Measurements from ENCODE around the gene NCOA3.
"Not testable (repeated sequence)": the region's sequence is repeated elsewhere in the genome, so short reads cannot be mapped to it uniquely, and the experiment has no call there.

NCOA3 gene

DNA sequence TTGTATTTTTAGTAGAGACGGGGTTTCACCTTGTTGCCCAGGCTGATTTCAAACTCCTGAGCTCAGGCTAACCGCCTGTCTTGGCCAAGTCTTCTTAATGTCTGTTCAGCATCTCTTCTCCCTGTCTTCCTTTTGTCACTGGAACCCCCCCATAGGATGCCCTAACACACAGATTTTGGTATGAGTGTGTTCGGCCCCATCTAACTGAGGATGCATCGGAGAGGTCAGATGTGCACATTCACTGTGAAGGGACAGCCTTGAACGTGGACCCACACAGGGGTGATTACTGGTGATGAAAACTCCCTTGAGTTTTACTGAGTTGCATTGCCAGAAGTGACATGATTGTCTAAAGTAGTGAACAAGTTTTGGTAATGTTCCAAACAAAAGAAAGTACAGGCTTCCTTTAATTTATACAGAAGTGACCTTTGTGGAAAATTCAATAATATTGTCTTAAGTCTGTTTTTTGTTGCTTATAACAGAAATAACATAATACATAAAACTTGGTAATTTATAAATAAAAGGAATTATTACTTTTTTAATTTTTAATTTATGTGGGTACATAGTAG, 40.5 kb upstream of the NCOA3 start:
- no peaks in the 10 kb centered on the region for H3K9me3 ChIP-seq (ENCODE audit: control insufficient read depth, low read length)
- H3K36me3 ChIP-seq (ENCODE audit: control insufficient read depth, insufficient read depth, low read length) = no peaks in the 10 kb centered on the region
- no peak overlapping the region for H3K4me3 ChIP-seq (ENCODE audit: low read length)
- H3K9ac ChIP-seq (ENCODE audit: low read length) = no peak overlapping the region
- H3K27me3 ChIP-seq (ENCODE audit: control insufficient read depth, insufficient read depth, low read length) = no peaks in the 10 kb centered on the region
- peaks cover 22% of the 10 kb centered on the region for H3K4me1 ChIP-seq (ENCODE audit: control insufficient read depth, insufficient read depth, low read length)

GRCh38 chr20:47461906-47462305, 39.8 kb upstream of the NCOA3 start:
- not testable (repeated sequence) for H3K9ac ChIP-seq (ENCODE audit: low read length); H3K4me3 ChIP-seq (ENCODE audit: low read length); H3K27me3 ChIP-seq (ENCODE audit: control insufficient read depth, insufficient read depth, low read length); H3K9me3 ChIP-seq (ENCODE audit: control insufficient read depth, low read length); H3K36me3 ChIP-seq (ENCODE audit: control insufficient read depth, insufficient read depth, low read length)
- H3K4me1 ChIP-seq (ENCODE audit: control insufficient read depth, insufficient read depth, low read length) = peaks cover 21% of the 10 kb centered on the region

DNA sequence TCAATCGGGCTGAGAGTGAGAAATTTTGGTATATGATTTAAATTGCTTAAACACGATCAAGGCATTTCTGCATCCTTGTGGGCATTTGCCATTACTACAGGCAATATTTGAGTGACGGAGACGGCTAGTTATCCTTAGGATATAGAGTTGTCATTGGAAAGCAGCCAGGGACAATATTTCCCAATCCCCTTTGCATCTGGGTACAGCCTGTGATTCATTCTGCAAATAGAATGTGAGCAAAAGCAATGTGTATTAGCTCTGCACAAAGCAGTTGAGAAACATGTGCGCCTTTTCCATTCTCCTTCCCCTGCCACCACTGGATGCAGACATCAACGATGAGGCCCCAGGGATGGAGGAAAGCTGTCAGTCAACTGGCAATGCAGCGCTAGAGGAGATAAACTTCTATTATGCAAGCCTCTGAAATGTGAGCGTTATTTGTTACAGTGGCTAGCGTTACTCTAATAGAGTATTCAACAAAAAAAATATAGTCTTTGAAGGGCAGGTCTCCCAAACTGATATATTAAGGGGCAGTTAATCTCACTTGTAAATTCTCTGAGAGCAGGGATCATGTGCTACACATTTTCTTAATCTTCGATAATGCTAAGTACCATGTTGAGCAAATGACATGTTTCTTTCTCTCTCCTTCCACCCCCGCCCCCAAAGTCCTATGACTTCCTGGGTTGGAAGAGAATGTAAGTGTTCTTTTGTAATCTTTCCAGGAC, 37.1 kb upstream of the NCOA3 start:
- H3K9ac ChIP-seq (ENCODE audit: low read length) = no peak overlapping the region
- H3K4me3 ChIP-seq (ENCODE audit: low read length) = no peak overlapping the region
- H3K9me3 ChIP-seq (ENCODE audit: control insufficient read depth, low read length) = no peaks in the 10 kb centered on the region
- no peaks in the 10 kb centered on the region for H3K36me3 ChIP-seq (ENCODE audit: control insufficient read depth, insufficient read depth, low read length)
- peaks cover 18% of the 10 kb centered on the region for H3K4me1 ChIP-seq (ENCODE audit: control insufficient read depth, insufficient read depth, low read length)
- no peaks in the 10 kb centered on the region for H3K27me3 ChIP-seq (ENCODE audit: control insufficient read depth, insufficient read depth, low read length)

DNA sequence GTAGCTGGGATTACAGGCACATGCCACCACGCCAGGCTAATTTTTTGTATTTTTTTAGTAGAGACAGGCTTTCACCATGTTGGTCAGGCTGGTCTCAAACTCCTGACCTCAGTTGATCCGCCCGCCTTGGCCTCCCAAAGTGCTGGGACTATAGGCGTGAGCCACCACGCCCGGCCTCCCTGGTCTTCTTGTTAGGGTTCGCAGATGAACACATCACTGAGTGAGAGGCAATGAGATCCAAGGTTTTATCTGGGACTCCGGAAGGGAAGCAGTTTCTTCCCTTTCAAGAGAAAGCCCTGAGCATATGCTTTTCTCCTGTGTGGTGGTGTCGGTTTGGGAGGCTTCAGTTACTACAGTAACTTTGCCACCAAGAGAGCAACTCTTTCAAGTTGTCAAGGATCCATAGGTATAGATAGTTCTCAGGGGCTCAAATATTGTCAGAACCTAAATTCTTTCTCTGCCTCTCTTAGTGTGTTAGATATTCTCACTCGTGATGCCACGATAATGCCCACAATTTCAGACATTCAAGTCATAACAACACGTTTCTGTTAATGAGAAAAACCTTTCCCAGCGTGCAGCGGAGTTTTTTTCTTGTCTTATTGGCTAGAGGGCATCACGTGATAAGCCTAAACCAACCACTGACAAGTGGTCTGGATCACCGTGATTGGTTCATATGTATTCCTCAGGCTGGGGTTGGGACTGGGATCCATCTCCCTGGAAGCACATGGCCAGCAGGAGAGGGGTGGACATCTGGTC, 36.2 kb upstream of the NCOA3 start:
- Histone ChIP-seq H3K36me3 (ENCODE audit: control insufficient read depth, insufficient read depth, low read length) (no peaks in the 10 kb centered on the region), H3K4me1 (ENCODE audit: control insufficient read depth, insufficient read depth, low read length) (peaks cover 14% of the 10 kb centered on the region), H3K9ac (ENCODE audit: low read length) (no peak overlapping the region), H3K9me3 (ENCODE audit: control insufficient read depth, low read length) (no peaks in the 10 kb centered on the region), H3K4me3 (ENCODE audit: low read length) (no peak overlapping the region), H3K27me3 (ENCODE audit: control insufficient read depth, insufficient read depth, low read length) (no peaks in the 10 kb centered on the region)

GRCh38 chr20:47466213-47466612, 35.5 kb upstream of the NCOA3 start:
- Histone ChIP-seq H3K36me3 (ENCODE audit: control insufficient read depth, insufficient read depth, low read length) (no peaks in the 10 kb centered on the region), H3K27me3 (ENCODE audit: control insufficient read depth, insufficient read depth, low read length) (no peaks in the 10 kb centered on the region), H3K9me3 (ENCODE audit: control insufficient read depth, low read length) (no peaks in the 10 kb centered on the region), H3K4me1 (ENCODE audit: control insufficient read depth, insufficient read depth, low read length) (peaks cover 14% of the 10 kb centered on the region), H3K9ac (ENCODE audit: low read length) (no peak overlapping the region), H3K4me3 (ENCODE audit: low read length) (no peak overlapping the region)

- no peak overlapping the region for H3K4me3 ChIP-seq (ENCODE audit: low read length)
- H3K9me3 ChIP-seq (ENCODE audit: control insufficient read depth, low read length) = no peaks in the 10 kb centered on the region
- no peaks in the 10 kb centered on the region for H3K36me3 ChIP-seq (ENCODE audit: control insufficient read depth, insufficient read depth, low read length)
- H3K9ac ChIP-seq (ENCODE audit: low read length) = no peak overlapping the region
- no peaks in the 10 kb centered on the region for H3K27me3 ChIP-seq (ENCODE audit: control insufficient read depth, insufficient read depth, low read length)
- H3K4me1 ChIP-seq (ENCODE audit: control insufficient read depth, insufficient read depth, low read length) = peaks cover 14% of the 10 kb centered on the region
Observed at GRCh38 chr20:47466704-47467459, 34.8 kb upstream of the NCOA3 start.

- H3K9me3 ChIP-seq (ENCODE audit: control insufficient read depth, low read length) = no peaks in the 10 kb centered on the region
- no peaks in the 10 kb centered on the region for H3K27me3 ChIP-seq (ENCODE audit: control insufficient read depth, insufficient read depth, low read length)
- H3K9ac ChIP-seq (ENCODE audit: low read length) = no peak overlapping the region
Observed at GRCh38 chr20:47468290-47469050, 33.2 kb upstream of the NCOA3 start.

GRCh38 chr20:47475419-47476044, 26.2 kb upstream of the NCOA3 start:
- Histone ChIP-seq H3K4me1 (ENCODE audit: control insufficient read depth, insufficient read depth, low read length) (peaks cover 15% of the 10 kb centered on the region), H3K9me3 (ENCODE audit: control insufficient read depth, low read length) (no peaks in the 10 kb centered on the region), H3K4me3 (ENCODE audit: low read length) (no peak overlapping the region), H3K9ac (ENCODE audit: low read length) (no peak overlapping the region), H3K36me3 (ENCODE audit: control insufficient read depth, insufficient read depth, low read length) (no peaks in the 10 kb centered on the region), H3K27me3 (ENCODE audit: control insufficient read depth, insufficient read depth, low read length) (no peaks in the 10 kb centered on the region)

More at GRCh38 chr20:47468290-47469050, 33.2 kb upstream of the NCOA3 start:
- Histone ChIP-seq H3K4me3 (ENCODE audit: low read length) (no peak overlapping the region), H3K4me1 (ENCODE audit: control insufficient read depth, insufficient read depth, low read length) (peaks cover 17% of the 10 kb centered on the region), H3K36me3 (ENCODE audit: control insufficient read depth, insufficient read depth, low read length) (no peaks in the 10 kb centered on the region)

- Histone ChIP-seq H3K9me3 (ENCODE audit: control insufficient read depth, low read length) (no peaks in the 10 kb centered on the region), H3K4me3 (ENCODE audit: low read length) (no peak overlapping the region), H3K36me3 (ENCODE audit: control insufficient read depth, insufficient read depth, low read length) (no peaks in the 10 kb centered on the region), H3K4me1 (ENCODE audit: control insufficient read depth, insufficient read depth, low read length) (peaks cover 15% of the 10 kb centered on the region), H3K9ac (ENCODE audit: low read length) (no peak overlapping the region), H3K27me3 (ENCODE audit: control insufficient read depth, insufficient read depth, low read length) (no peaks in the 10 kb centered on the region)
Observed at GRCh38 chr20:47476452-47476851, 25.2 kb upstream of the NCOA3 start.

DNA sequence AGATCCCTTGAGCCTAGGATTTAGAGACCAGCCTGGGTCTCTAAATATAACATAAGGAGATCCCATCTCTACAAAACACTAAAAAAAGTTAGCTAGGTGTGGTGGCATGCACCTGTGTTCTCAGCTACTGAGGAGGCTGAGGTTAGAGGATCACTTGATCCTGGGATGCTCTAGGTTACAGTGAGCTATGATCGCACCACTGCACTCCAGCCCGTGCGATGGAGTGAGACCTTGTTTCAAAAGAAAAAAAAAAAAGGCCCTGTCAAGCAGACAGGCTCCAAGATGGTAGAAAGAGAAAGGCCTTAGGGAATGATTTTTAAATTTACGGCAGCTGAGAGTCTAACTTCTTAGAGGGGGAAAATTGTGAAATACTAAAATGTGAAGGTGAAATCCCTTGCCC, 22.6 kb upstream of the NCOA3 start:
- H3K4me3 ChIP-seq (ENCODE audit: low read length) = no peak overlapping the region
- H3K36me3 ChIP-seq (ENCODE audit: control insufficient read depth, insufficient read depth, low read length) = no peaks in the 10 kb centered on the region
- no peaks in the 10 kb centered on the region for H3K27me3 ChIP-seq (ENCODE audit: control insufficient read depth, insufficient read depth, low read length)
- H3K4me1 ChIP-seq (ENCODE audit: control insufficient read depth, insufficient read depth, low read length) = peaks cover 12% of the 10 kb centered on the region
- H3K9ac ChIP-seq (ENCODE audit: low read length) = no peak overlapping the region
- H3K9me3 ChIP-seq (ENCODE audit: control insufficient read depth, low read length) = no peaks in the 10 kb centered on the region

- Histone ChIP-seq H3K4me3 (ENCODE audit: low read length) (no peak overlapping the region), H3K4me1 (ENCODE audit: control insufficient read depth, insufficient read depth, low read length) (peaks cover 12% of the 10 kb centered on the region), H3K9me3 (ENCODE audit: control insufficient read depth, low read length) (no peaks in the 10 kb centered on the region), H3K9ac (ENCODE audit: low read length) (no peak overlapping the region), H3K36me3 (ENCODE audit: control insufficient read depth, insufficient read depth, low read length) (no peaks in the 10 kb centered on the region), H3K27me3 (ENCODE audit: control insufficient read depth, insufficient read depth, low read length) (no peaks in the 10 kb centered on the region)
Observed at GRCh38 chr20:47479506-47479905, 22.2 kb upstream of the NCOA3 start.
